ENCODE results near the gene CACHD1.

The CACHD1 gene

DNA sequence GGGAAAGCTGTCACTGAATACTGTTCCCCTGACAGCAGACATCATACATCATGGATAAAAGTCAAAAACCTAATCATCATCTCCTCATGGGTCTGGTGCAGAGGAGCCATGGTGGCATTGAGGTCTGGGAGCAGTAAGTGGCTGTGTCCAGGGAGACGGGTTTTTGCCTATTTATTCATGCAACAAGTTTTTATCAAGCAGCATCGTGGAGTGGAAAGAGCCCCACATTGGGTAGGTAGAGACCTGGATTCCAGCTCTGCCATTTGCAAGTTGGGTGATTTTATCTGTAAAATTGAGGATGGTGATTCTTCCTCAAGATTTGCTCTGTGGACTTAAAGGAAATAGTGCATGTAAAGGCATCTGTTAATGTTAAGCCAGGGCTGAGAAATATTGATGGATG, 4.2 kb downstream of the CACHD1 start:
- DNase-seq: no peak

DNA sequence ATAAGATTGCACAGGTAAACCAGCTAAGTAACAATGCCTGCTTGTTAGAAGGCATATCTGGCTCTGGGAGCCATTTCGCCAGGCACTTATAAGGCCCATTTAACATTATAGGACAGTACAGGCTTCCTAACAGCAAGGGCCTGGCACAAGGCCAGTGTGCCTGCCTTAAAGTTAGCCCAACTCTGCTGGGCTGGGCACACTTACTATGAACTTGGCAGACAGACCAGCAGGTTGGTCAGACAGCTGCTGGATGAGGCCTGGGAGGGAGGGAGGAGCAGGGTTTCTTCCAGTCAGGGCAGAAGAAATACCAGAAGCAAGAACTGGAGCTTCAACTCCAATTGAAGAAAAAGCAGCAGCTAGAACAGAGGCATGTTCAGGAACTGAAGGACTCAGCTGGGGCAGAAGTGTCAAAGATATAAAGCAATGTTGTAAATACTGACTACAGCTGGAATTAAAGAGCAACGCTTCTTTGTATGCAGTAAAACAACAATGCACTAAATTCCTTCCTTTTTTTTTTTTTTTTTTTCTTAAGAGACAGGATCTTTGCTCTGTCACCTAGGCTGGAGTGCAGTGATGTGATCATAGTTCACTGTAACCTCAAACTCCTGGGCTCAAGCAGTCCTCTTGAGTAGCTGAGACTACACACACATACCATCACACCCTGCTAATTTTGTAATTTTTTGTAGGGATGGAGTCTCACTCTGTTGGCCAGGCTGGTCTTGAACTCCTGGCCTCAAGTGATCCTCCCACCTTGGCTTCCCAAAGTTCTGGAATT, 4.9 kb downstream of the CACHD1 start:
- DNase-seq: no peak

- DNase-seq: no peak
These were observed 6.5 kb downstream of the CACHD1 start for GRCh38 chr1:64476251-64476952.

- no peak for DNase-seq
These were observed 8.9 kb downstream of the CACHD1 start for GRCh38 chr1:64478594-64479470.

- no peak for DNase-seq
These were observed 9.9 kb downstream of the CACHD1 start for GRCh38 chr1:64479874-64480273.

- DNase-seq: no peak
These were observed 11.3 kb downstream of the CACHD1 start for GRCh38 chr1:64480999-64481772.

DNA sequence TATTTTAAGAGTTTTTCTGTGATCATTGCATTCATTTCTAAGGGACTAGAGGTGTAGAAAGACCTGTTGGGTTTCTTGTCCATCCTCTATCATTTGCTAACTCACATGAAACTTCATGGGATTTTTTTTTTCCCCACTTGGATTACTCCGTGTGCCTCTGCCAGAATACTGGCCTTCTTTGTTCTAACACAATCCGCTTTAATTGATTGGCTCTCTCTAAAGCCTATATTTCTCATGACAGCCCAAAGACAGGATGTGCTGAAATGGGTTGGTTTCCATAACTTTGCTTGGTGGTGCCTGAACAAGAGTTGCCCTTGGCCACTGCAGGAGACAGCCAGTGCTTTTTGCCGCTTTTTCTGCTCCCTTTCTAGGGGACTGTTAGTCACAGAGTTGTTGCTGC, 12.2 kb downstream of the CACHD1 start:
- no peak for DNase-seq

DNA sequence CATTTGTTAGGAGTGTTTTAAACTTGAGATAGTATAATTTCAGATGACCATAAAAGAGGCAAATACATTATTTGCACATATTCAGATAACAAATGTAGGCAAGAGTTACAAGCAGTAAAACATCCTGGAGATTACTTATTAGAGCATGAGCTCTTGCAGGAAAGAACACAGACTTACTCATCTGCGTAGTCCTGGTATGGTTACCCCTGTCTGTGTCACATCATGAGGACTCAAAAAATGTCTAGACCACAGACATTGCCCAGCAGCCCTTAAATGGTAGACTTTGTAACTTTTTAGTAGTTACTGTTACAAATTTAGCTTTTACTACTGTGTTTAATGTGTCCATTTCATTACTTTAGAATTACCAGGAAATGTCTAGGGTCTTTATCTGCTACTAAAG, 12.8 kb downstream of the CACHD1 start:
- no peak for DNase-seq

- no peak for DNase-seq
These were observed 13.9 kb downstream of the CACHD1 start for GRCh38 chr1:64483731-64484414.

GRCh38 chr1:64484651-64485050, 14.7 kb downstream of the CACHD1 start:
- no peak for DNase-seq

GRCh38 chr1:64486193-64486592, 16.3 kb downstream of the CACHD1 start:
- no peak for DNase-seq

DNA sequence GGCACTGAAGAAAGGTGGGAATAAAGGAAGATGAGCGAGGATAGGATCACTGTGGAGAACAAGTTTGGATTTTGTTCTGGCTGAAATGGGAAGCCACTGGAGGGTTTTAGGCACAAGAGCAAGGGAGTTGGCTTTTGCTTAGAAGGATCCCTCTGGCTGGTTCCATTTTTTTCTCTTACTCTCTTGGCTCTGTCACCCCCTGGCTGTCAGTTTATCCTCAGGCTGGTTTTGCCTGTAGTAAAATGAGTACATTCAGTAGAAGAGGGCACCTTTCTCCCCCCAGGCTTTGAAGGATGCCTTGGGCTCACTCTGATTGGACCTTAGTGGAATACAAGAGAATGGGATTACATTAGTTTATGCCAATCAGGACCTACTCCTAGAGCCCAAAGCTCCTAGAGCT, 17.1 kb downstream of the CACHD1 start:
- no peak for DNase-seq

- no peak for DNase-seq
These were observed 18.9 kb downstream of the CACHD1 start for GRCh38 chr1:64488862-64489261.

DNA sequence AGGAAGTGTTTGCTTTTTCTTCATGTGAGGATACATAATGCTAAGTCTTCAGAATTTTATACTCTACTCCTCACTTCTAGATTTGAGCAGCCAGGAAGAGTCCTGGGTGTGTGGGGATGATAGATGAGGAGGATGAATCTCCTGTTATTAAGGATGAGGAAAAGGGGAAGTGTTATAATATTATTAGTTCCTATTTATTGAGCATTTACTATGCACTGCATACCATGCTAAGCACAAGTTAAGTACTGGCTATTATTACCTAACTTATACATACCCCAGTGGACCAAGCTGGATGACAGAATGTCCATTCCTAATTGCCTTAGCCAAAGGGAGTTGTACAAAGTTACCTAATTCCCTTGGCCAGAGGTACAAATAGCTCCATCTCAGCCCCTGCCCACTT, 19.8 kb downstream of the CACHD1 start:
- DNase-seq: no peak

- DNase-seq: no peak
These were observed 20.4 kb downstream of the CACHD1 start for GRCh38 chr1:64490213-64490818.

- no peak for DNase-seq
These were observed 22.5 kb downstream of the CACHD1 start for GRCh38 chr1:64492424-64492823.

DNA sequence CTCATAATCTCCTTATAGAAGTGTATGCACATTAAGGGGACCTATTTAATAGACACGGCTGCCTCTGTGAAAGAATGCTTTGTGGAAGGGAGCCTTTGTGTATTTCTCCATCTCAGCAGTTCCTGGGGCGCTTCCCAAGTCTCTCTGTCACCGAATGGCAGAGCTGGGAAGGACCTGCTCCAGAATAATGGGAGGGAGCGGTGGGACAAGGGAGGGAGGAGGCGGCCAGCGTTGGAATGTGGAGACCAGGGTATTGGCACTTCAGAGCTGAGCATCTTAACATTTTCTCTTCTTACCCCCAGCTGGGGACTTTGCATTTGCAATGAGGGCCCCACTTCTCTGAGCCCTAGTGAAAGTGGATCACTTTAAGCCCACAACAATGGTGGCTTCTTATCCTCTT, 23.9 kb downstream of the CACHD1 start:
- no peak for DNase-seq

GRCh38 chr1:64494659-64495058, 24.7 kb downstream of the CACHD1 start:
- DNase-seq: no peak

DNA sequence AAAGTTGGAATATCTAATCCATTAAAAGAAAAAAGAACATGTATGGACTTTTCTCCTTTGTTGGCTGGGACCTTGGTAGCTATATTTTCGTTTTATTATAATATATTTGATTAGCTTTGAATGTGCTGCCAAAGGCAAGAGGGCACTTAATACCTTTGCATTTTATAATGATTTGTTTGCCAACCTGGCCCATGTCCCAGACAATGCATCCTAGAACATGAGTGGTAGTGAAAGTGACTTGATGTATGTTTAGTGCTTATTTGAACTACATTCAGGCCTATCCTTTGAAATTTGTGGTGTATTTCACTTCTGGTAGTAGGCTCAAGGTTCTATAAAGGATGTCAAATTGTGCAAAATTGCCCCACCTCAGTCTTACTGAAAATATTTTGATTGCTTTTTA, 25.9 kb downstream of the CACHD1 start:
- no peak for DNase-seq

GRCh38 chr1:64496606-64497005, 26.7 kb downstream of the CACHD1 start:
- DNase-seq: no peak

GRCh38 chr1:64497088-64497883, 27.4 kb downstream of the CACHD1 start:
- DNase-seq: no peak
